GM23248 (cell line): ENCODE data around the gene KRTAP16-1.

Source experiments
- EZH2 ChIP-seq: fragments of 200-600 bp; sonication (generic); IDR thresholded peaks from 2 replicates; pipeline ENCODE4 v1.6.1; 2018; ENCODE audit warnings: antibody characterized with exemption, mild to moderate bottlenecking; ENCODE audit not compliant: insufficient read depth, poor library complexity, severe bottlenecking
- EZH2phosphoT487 ChIP-seq: fragments of 200-600 bp; sonication (generic); IDR thresholded peaks from 2 replicates; pipeline ENCODE4 v1.6.1; 2018; ENCODE audit warnings: antibody characterized with exemption, moderate library complexity, mild to moderate bottlenecking, low read depth; ENCODE audit not compliant: insufficient read depth

DNA sequence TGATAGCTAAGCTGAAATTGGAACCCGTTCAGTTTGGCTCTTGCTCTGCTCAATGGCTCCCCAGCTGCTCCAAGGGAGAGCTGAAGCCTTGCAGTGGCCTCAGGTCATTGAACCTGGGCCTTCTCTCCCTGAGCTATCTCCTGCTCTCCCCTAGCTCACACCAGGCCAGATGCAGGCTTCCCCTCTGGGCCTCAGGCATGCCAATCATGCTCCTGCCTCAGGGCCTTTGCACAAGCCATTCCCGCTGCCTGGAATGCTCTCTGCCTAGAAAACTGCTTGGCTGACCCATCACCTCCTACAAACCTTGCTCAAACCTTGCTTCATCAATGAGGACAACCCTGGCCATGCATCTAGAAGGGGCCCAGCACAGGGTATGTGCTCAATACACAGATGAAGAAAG lies 23.1 kb upstream of the KRTAP16-1 start:
- no peak for TF ChIP-seq EZH2phosphoT487
- TF ChIP-seq EZH2, result no peak
